GOT3 (cell line): ENCODE measurements around the gene NLRP6.
A peak's percentile ranks its signal among the peaks of the same experiment; 100 is the strongest.

Experiments used
- DNase-seq: peaks from one replicate; lab custom pipeline; 2025; ENCODE audit warnings: mixed read lengths; lab: John Stamatoyannopoulos, UW

The NLRP6 gene

GRCh38 chr11:293852-294661, 15.8 kb downstream of the NLRP6 start:
- DNase-seq, result no peak

- DNase-seq, result no peak
These were observed 16.6 kb downstream of the NLRP6 start for GRCh38 chr11:294780-295179.

- DNase-seq, result no peak
These were observed 17.4 kb downstream of the NLRP6 start for GRCh38 chr11:295351-296170.

- DNase-seq, result no peak
These were observed 18.2 kb downstream of the NLRP6 start for GRCh38 chr11:296171-297050.

GRCh38 chr11:297051-297585, 18.9 kb downstream of the NLRP6 start:
- DNase-seq, result no peak

- no peak for DNase-seq
These were observed 19.6 kb downstream of the NLRP6 start for GRCh38 chr11:297586-298405.

GRCh38 chr11:298406-299065, 20.3 kb downstream of the NLRP6 start:
- no peak for DNase-seq

GRCh38 chr11:299081-299891, 21.1 kb downstream of the NLRP6 start, which contains the start of gene IFITM5:
Gene IFITM5, minus strand, starts transcription at chr11:299526. Its CDS starts 36 bp downstream, at chr11:299490.
- no peak for DNase-seq

- no peak for DNase-seq
These were observed 21.9 kb downstream of the NLRP6 start for GRCh38 chr11:299951-300735.

GRCh38 chr11:303363-303762, 25.2 kb downstream of the NLRP6 start:
- no peak for DNase-seq

- DNase-seq, result no peak
These were observed 25.9 kb downstream of the NLRP6 start for GRCh38 chr11:304061-304506.

- DNase-seq, result no peak
These were observed 27.0 kb downstream of the NLRP6 start for GRCh38 chr11:304915-305843.

GRCh38 chr11:305844-306211, 27.6 kb downstream of the NLRP6 start:
- DNase-seq, result no peak

GRCh38 chr11:306645-307371, 28.6 kb downstream of the NLRP6 start:
- DNase-seq, result no peak

- peak; percentile 4 for DNase-seq
These were observed 29.8 kb downstream of the NLRP6 start, which contains the start of gene IFITM2 for GRCh38 chr11:307766-308708. Gene IFITM2, plus strand, starts transcription at chr11:307816. Its CDS starts 377 bp downstream, at chr11:308193.
